ENCODE measurements around the gene EME2. TPM values are rescaled to one million over a fixed set of nuclear protein-coding genes. Genes with fewer than 3 reads are reported as not detected.
A peak's percentile ranks its signal among the peaks of the same experiment; 100 is the strongest.

EME2 gene
- polyA plus RNA-seq, 1 donor from 2014 or later, result 21.2 TPM

- no peaks in the 10 kb centered on the region for H3F3A ChIP-seq (ENCODE audit: insufficient read depth, low read length, poor library complexity, severe bottlenecking)
- no peak overlapping the region for H3K27ac ChIP-seq (ENCODE audit: low read length)
- H3K9ac ChIP-seq (ENCODE audit: low read length), result no peak overlapping the region
- no peaks in the 10 kb centered on the region for H3K9me2 ChIP-seq (ENCODE audit: insufficient read depth, low read length)
- H3K27me3 ChIP-seq (ENCODE audit: insufficient read depth, low read depth, low read length), result no peaks in the 10 kb centered on the region
- H3K36me3 ChIP-seq (ENCODE audit: insufficient read depth, low read length), result no peaks in the 10 kb centered on the region
- peak; percentile 38 for TF ChIP-seq RAD21 (conservative IDR thresholded peaks at IDR 0.05)
- TF ChIP-seq SMC3 (conservative IDR thresholded peaks at IDR 0.05; ENCODE audit: poor library complexity), result no peak
- TF ChIP-seq MXI1 (conservative IDR thresholded peaks at IDR 0.05; ENCODE audit: poor library complexity, severe bottlenecking), result no peak
- TF ChIP-seq CTCF (IDR thresholded peaks at IDR 0.05; ENCODE audit: poor library complexity, severe bottlenecking), result peak; percentile 57
- no peak overlapping the region for H3K4me2 ChIP-seq (ENCODE audit: low read length)
- H4K20me1 ChIP-seq (ENCODE audit: insufficient read depth), result no peaks in the 10 kb centered on the region
- no peak overlapping the region for H2AFZ ChIP-seq (ENCODE audit: low read depth, low read length)
- H3K4me3 ChIP-seq (ENCODE audit: low read length), result no peak overlapping the region
- no peaks in the 10 kb centered on the region for H3K79me2 ChIP-seq (replicated peaks; ENCODE audit: insufficient read depth, low read length)
- no peaks in the 10 kb centered on the region for H3K9me3 ChIP-seq (ENCODE audit: low read length)
These were observed 8.8 kb upstream of the EME2 start for GRCh38 chr16:1763521-1764511.

GRCh38 chr16:1764971-1765370 is 7.6 kb upstream of the EME2 start:
- no peaks in the 10 kb centered on the region for H3K36me3 ChIP-seq (ENCODE audit: insufficient read depth, low read length)
- no peaks in the 10 kb centered on the region for H3K9me2 ChIP-seq (ENCODE audit: insufficient read depth, low read length)
- no peaks in the 10 kb centered on the region for H3F3A ChIP-seq (ENCODE audit: insufficient read depth, low read length, poor library complexity, severe bottlenecking)
- H2AFZ ChIP-seq (ENCODE audit: low read depth, low read length), result no peak overlapping the region
- no peak overlapping the region for H3K27ac ChIP-seq (ENCODE audit: low read length)
- no peak overlapping the region for H3K9ac ChIP-seq (ENCODE audit: low read length)
- H4K20me1 ChIP-seq (ENCODE audit: insufficient read depth), result no peaks in the 10 kb centered on the region
- H3K27me3 ChIP-seq (ENCODE audit: insufficient read depth, low read depth, low read length), result no peaks in the 10 kb centered on the region
- no peak for TF ChIP-seq POLR2AphosphoS5 (IDR thresholded peaks at IDR 0.05)
- no peak for TF ChIP-seq CTCF (IDR thresholded peaks at IDR 0.05; ENCODE audit: poor library complexity, severe bottlenecking)
- no peak for TF ChIP-seq EZH2 (IDR thresholded peaks at IDR 0.05; ENCODE audit: borderline replicate concordance, insufficient read depth, low read length, poor library complexity, severe bottlenecking)
- no peak for TF ChIP-seq TAF1 (IDR thresholded peaks at IDR 0.05; ENCODE audit: low read depth)
- no peak for TF ChIP-seq SMC3 (conservative IDR thresholded peaks at IDR 0.05; ENCODE audit: poor library complexity)
- no peak for TF ChIP-seq RAD21 (conservative IDR thresholded peaks at IDR 0.05)
- no peak for TF ChIP-seq EP300 (conservative IDR thresholded peaks at IDR 0.05; ENCODE audit: poor library complexity, severe bottlenecking)
- TF ChIP-seq MXI1 (conservative IDR thresholded peaks at IDR 0.05; ENCODE audit: poor library complexity, severe bottlenecking), result no peak
- no peak for TF ChIP-seq REST (IDR thresholded peaks at IDR 0.05; ENCODE audit: borderline replicate concordance)
- no peaks in the 10 kb centered on the region for H3K79me2 ChIP-seq (replicated peaks; ENCODE audit: insufficient read depth, low read length)
- no peak overlapping the region for H3K4me3 ChIP-seq (ENCODE audit: low read length)
- H3K9me3 ChIP-seq (ENCODE audit: low read length), result no peaks in the 10 kb centered on the region
- H3K4me2 ChIP-seq (ENCODE audit: low read length), result no peak overlapping the region
